ENCODE measurements around the gene TRAPPC3.
A peak's percentile ranks its signal among the peaks of the same experiment; 100 is the strongest.

The TRAPPC3 gene

DNA sequence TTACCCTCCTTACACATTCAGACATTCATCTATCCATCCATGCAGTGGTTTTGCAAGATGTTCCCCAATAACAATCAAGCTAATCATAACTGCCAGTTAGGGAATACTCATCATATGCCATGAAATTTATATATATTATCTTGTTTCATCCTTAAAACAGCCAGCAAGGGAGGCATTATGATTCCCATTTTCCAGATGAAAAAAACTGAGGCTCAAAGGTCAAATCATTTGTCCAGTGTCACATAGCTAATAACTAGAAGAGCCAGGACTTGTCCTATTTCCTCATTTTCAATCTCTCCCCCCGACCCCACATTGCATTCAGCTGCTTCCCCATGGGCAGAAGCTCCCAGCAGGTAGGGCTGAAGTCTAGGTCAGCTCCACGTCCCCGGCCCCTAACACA, 17.3 kb downstream of the TRAPPC3 start:
- H3K27ac Mint-ChIP-seq, result no peak overlapping the region
- no peaks in the 10 kb centered on the region for H3K9me3 Mint-ChIP-seq
- H3K4me1 Mint-ChIP-seq (ENCODE audit: low read depth), result peaks cover 2% of the 10 kb centered on the region
- H3K4me3 Mint-ChIP-seq, result no peak overlapping the region
- peaks cover under 1% of the 10 kb centered on the region for H3K27me3 Mint-ChIP-seq (ENCODE audit: low read depth)
- H3K36me3 Mint-ChIP-seq (ENCODE audit: low read depth), result peaks cover 4% of the 10 kb centered on the region

- peaks cover 24% of the 10 kb centered on the region for H3K27me3 Mint-ChIP-seq (ENCODE audit: low read depth)
- H3K36me3 Mint-ChIP-seq (ENCODE audit: low read depth), result peaks cover 2% of the 10 kb centered on the region
- peaks cover 5% of the 10 kb centered on the region for H3K4me1 Mint-ChIP-seq (ENCODE audit: low read depth)
- no peak overlapping the region for H3K27ac Mint-ChIP-seq
- no peak overlapping the region for H3K4me3 Mint-ChIP-seq
- H3K9me3 Mint-ChIP-seq, result no peaks in the 10 kb centered on the region
Measured at GRCh38 chr1:36128905-36129206, 20.4 kb downstream of the TRAPPC3 start.

GRCh38 chr1:36128126-36128904, 21.0 kb downstream of the TRAPPC3 start:
- Mint-ChIP-seq H3K27me3 (ENCODE audit: low read depth) (peaks cover 29% of the 10 kb centered on the region), H3K9me3 (no peaks in the 10 kb centered on the region), H3K36me3 (ENCODE audit: low read depth) (peaks cover 2% of the 10 kb centered on the region), H3K4me1 (ENCODE audit: low read depth) (peaks cover 8% of the 10 kb centered on the region), H3K27ac (no peak overlapping the region), H3K4me3 (no peak overlapping the region)

GRCh38 chr1:36126797-36127500, 22.3 kb downstream of the TRAPPC3 start:
- Mint-ChIP-seq H3K4me3 (no peak overlapping the region), H3K27ac (no peak overlapping the region), H3K27me3 (ENCODE audit: low read depth) (peaks cover 43% of the 10 kb centered on the region), H3K36me3 (ENCODE audit: low read depth) (peaks cover 2% of the 10 kb centered on the region), H3K9me3 (no peaks in the 10 kb centered on the region), H3K4me1 (ENCODE audit: low read depth) (peaks cover 9% of the 10 kb centered on the region)

- peaks cover 46% of the 10 kb centered on the region for H3K27me3 Mint-ChIP-seq (ENCODE audit: low read depth)
- H3K36me3 Mint-ChIP-seq (ENCODE audit: low read depth), result peaks cover 2% of the 10 kb centered on the region
- no peak overlapping the region for H3K27ac Mint-ChIP-seq
- H3K9me3 Mint-ChIP-seq, result no peaks in the 10 kb centered on the region
- no peak overlapping the region for H3K4me3 Mint-ChIP-seq
- peaks cover 9% of the 10 kb centered on the region for H3K4me1 Mint-ChIP-seq (ENCODE audit: low read depth)
Measured at GRCh38 chr1:36126005-36126716, 23.1 kb downstream of the TRAPPC3 start.

DNA sequence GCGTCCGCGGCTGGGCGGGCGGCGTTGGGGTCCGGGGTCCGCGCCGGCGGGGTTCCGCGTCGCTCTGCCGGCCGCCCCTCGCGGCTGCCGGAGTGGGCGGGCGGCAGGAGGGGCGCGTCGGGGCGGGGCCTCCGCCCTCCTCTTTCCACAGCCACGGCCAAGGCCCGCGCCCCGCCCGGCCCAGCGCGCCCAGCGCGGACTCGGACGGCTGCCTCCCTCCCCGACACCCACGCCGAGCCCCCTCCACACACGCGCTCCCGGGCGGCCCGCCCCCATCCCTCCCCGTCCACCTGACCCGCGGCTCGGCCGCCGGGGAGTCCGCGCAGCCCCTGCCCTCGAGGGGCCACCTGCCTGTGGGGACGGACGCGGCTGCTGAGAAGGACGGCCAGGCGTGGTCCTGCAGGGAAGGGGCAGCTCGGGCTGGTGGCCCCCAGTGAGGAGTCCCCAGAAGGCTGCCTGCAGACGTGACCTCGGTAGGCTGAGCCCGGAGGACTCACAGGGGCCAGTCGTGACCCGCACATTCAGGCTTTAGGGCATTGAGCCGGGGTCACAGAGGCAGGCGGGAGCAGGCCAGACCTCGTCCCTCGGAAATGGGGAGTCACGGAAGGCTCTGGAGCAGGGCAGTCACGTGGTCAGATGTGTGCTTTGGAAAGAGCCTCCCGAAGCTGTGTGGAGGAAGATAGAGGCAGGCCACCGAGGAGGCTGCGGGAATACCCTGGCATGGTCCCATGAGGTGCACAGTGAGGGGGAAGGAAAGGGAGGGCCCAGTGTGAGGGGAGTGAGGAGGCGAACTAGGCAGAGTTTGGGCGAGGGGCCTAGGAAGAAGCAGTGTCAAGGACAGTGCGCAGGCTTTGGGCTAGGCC, 23.9 kb downstream of the TRAPPC3 start, which contains the start of gene COL8A2:
COL8A2 (minus strand) TSS at position 94 of the 863 bp plus-strand sequence. CDS start 24,980 bp downstream, outside the sequence.
- Mint-ChIP-seq H3K4me1 (ENCODE audit: low read depth) (peaks cover 9% of the 10 kb centered on the region), H3K27me3 (ENCODE audit: low read depth) (peaks cover 46% of the 10 kb centered on the region), H3K9me3 (no peaks in the 10 kb centered on the region), H3K36me3 (ENCODE audit: low read depth) (peaks cover 2% of the 10 kb centered on the region), H3K4me3 (no peak within 1 kb of the TSS), H3K27ac (no peak within 1 kb of the TSS)

DNA sequence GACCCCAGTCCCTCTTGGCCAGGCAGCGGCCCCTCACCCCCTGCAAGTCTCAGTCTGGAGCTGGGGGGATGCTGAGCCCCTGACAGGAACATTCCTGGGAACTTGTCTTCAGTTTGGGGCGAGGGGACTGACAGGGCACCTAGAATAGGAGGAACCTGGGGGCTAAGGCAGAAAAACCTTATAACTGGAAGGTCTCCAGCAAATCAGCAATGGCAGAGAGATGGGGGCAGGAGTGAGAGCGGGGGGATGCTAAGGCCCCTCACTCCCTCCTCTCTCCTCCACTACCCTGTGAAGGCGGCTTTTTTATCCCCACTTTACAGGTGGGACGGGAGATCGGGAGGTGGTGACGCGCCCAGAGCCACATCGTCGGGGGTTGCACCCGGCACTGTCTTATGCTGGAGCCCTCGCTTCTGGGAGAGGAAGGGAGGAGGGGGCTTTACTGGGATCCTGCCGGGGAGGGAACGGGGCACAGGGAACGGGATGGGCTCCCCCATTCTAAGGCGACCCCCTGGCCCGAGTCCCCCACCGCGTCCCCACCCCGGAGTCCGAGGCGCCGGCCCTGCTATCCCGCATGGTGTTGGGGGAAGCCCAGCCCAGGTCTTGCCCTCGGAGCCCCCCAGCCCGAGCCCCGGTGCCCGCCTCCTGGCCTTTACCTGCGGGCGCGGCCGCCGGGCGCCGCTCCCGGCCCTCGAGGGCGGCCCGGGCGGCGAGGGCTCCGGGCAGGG, 24.7 kb downstream of the TRAPPC3 start:
- peaks cover 9% of the 10 kb centered on the region for H3K4me1 Mint-ChIP-seq (ENCODE audit: low read depth)
- H3K36me3 Mint-ChIP-seq (ENCODE audit: low read depth), result peaks cover 2% of the 10 kb centered on the region
- peaks cover 50% of the 10 kb centered on the region for H3K27me3 Mint-ChIP-seq (ENCODE audit: low read depth)
- no peak overlapping the region for H3K27ac Mint-ChIP-seq
- H3K4me3 Mint-ChIP-seq, result no peak overlapping the region
- H3K9me3 Mint-ChIP-seq, result no peaks in the 10 kb centered on the region

- H3K9me3 Mint-ChIP-seq, result no peaks in the 10 kb centered on the region
- no peak overlapping the region for H3K4me3 Mint-ChIP-seq
- H3K36me3 Mint-ChIP-seq (ENCODE audit: low read depth), result peaks cover 2% of the 10 kb centered on the region
- peaks cover 9% of the 10 kb centered on the region for H3K4me1 Mint-ChIP-seq (ENCODE audit: low read depth)
- no peak overlapping the region for H3K27ac Mint-ChIP-seq
- H3K27me3 Mint-ChIP-seq (ENCODE audit: low read depth), result peaks cover 53% of the 10 kb centered on the region
Measured at GRCh38 chr1:36123356-36123755, 25.9 kb downstream of the TRAPPC3 start.

GRCh38 chr1:36122062-36123030, 26.9 kb downstream of the TRAPPC3 start:
- Mint-ChIP-seq H3K4me1 (ENCODE audit: low read depth) (peaks cover 9% of the 10 kb centered on the region), H3K27ac (peak overlapping the region; percentile 28), H3K27me3 (ENCODE audit: low read depth) (peaks cover 53% of the 10 kb centered on the region), H3K36me3 (ENCODE audit: low read depth) (peaks cover 2% of the 10 kb centered on the region), H3K4me3 (no peak overlapping the region), H3K9me3 (no peaks in the 10 kb centered on the region)

GRCh38 chr1:36119456-36119855, 29.8 kb downstream of the TRAPPC3 start:
- peaks cover 1% of the 10 kb centered on the region for H3K36me3 Mint-ChIP-seq (ENCODE audit: low read depth)
- H3K4me3 Mint-ChIP-seq, result no peak overlapping the region
- H3K9me3 Mint-ChIP-seq, result no peaks in the 10 kb centered on the region
- peaks cover 6% of the 10 kb centered on the region for H3K4me1 Mint-ChIP-seq (ENCODE audit: low read depth)
- H3K27me3 Mint-ChIP-seq (ENCODE audit: low read depth), result peaks cover 35% of the 10 kb centered on the region
- no peak overlapping the region for H3K27ac Mint-ChIP-seq

DNA sequence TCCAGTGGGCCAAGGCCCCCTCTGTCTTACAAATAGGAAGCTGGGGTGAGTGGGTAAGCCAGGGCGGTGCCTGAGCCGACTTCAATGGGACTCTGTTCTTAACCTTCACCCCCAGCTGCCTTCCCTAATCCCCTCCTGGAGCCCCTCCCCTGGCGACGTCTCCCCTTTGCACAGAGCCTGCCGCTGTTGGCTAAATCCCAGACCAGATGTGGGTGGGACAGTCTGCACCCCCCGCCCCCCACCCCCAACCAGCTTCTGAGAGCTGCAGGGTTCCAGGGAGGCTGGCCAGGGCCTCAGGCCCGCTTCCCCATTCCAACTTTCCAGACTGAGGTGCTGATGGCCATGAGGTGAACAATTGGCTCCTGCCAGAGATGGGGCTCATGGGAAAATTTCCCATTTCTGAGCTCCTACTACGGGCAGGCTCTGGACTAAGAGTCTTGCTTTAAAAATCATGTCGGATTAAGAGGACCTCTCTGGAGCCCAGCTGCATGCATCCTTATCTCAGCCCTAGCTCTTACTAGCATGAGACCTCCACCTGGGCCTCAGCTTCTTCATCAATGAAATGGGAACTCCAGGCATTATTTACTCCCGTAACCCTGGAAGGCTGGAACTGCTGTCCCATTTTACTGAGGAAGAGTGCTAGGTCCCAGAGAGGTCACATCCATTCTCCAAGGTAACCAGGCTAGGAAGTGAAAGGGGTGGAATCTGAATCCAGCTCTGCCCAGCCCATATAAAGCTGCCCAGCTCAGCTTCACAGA, 30.7 kb downstream of the TRAPPC3 start:
- peaks cover 4% of the 10 kb centered on the region for H3K4me1 Mint-ChIP-seq (ENCODE audit: low read depth)
- no peaks in the 10 kb centered on the region for H3K36me3 Mint-ChIP-seq (ENCODE audit: low read depth)
- no peaks in the 10 kb centered on the region for H3K9me3 Mint-ChIP-seq
- H3K27ac Mint-ChIP-seq, result no peak overlapping the region
- H3K27me3 Mint-ChIP-seq (ENCODE audit: low read depth), result peaks cover 27% of the 10 kb centered on the region
- H3K4me3 Mint-ChIP-seq, result no peak overlapping the region

DNA sequence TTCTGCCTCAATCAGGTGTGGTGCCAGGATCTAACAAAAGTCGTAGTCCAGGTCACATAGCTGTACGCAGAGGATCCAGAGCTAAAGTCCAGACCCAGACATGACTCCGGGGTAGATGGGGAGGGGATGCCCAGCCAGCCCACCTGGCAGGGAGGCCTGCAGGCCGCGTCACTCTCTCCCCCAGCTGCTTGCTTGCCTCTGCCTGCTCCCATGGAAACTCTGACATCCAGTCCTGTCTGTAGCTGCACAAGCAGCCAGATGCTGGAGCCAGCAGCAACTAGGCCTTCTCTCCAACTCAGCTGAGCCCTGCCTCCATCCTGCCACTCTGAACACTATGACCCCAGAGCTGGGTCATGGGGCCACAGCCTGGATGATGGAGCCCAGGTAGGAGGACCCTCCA, 32.4 kb downstream of the TRAPPC3 start:
- Mint-ChIP-seq H3K27me3 (ENCODE audit: low read depth) (peaks cover 10% of the 10 kb centered on the region), H3K27ac (no peak overlapping the region), H3K4me3 (no peak overlapping the region), H3K36me3 (ENCODE audit: low read depth) (no peaks in the 10 kb centered on the region), H3K4me1 (ENCODE audit: low read depth) (no peaks in the 10 kb centered on the region), H3K9me3 (no peaks in the 10 kb centered on the region)

All from T-helper 1 cell treated with Interleukin-12 subunit alpha and Interleukin-12 subunit beta and Interleukin-4 antibody, amounts not matched to agents 30 μg/mL and 1 μg/mL, for 36 hours (primary cell).